OCI-LY7 (cell line): Measurements from ENCODE around the gene TMEM50A. TPM values are rescaled to one million over a fixed set of nuclear protein-coding genes. Genes with fewer than 3 reads are reported as not detected.
"Not testable (repeated sequence)": the region's sequence is repeated elsewhere in the genome, so short reads cannot be mapped to it uniquely, and the experiment has no call there.

ENCODE experiments used
- Bru-seq: library from RNA; stranded (reverse); fragments of 400-500 nt; gene quantifications from one replicate; lab custom pipeline; 2021; lab: Mats Ljungman, UMichigan
- BruChase-seq, 2 experiments: library from RNA; stranded (reverse); fragments of 400-500 nt; gene quantifications; one replicate each; lab custom pipeline; 2021; lab: Mats Ljungman, UMichigan
- BruUV-seq: library from RNA; stranded (reverse); fragments of 400-500 nt; replicated peaks from 2 replicates; lab custom pipeline; 2021; lab: Mats Ljungman, UMichigan
- CTCF ChIA-PET: fragments of 300-600 bp; sonication (Branson Sonifier 250); formaldehyde crosslinking; loops from one replicate; lab custom pipeline; 2022; ENCODE audit warnings: antibody characterized with exemption; ENCODE audit not compliant: unreplicated experiment; lab: Charles Lee
- POLR2A ChIA-PET: fragments of 300-600 bp; sonication (Branson Sonifier 250); formaldehyde crosslinking; loops from one replicate; lab custom pipeline; 2022; ENCODE audit warnings: antibody characterized with exemption; lab: Charles Lee
- DNase-seq: peaks from one replicate; pipeline ENCODE4 v3.0.0-alpha.2; 2015; ENCODE audit warnings: low spot score
- H2AFZ ChIP-seq: fragments of 200-600 bp; sonication (generic), shearing (Covaris generic); 2 replicates; pipeline ENCODE4 v1.6.1; 2014; ENCODE audit warnings: mild to moderate bottlenecking, antibody characterized with exemption, low read length, moderate library complexity
- H3K27ac ChIP-seq: fragments of 200-600 bp; sonication (generic); 2 replicates; pipeline ENCODE4 v1.5.1; 2014; ENCODE audit warnings: mixed run types, low read depth, mild to moderate bottlenecking, moderate library complexity, low read length, inconsistent platforms; ENCODE audit not compliant: poor library complexity, severe bottlenecking
- H3K36me3 ChIP-seq: fragments of 200-600 bp; sonication (generic); 2 replicates; pipeline ENCODE4 v1.6.1; 2014; ENCODE audit warnings: mild to moderate bottlenecking, antibody characterized with exemption, low read length, moderate library complexity, mixed read lengths; ENCODE audit not compliant: insufficient read depth
- H3K4me1 ChIP-seq: fragments of 200-600 bp; sonication (generic); 2 replicates; pipeline ENCODE4 v1.5.1; 2014; ENCODE audit warnings: mild to moderate bottlenecking, low read length; ENCODE audit not compliant: insufficient read depth, poor library complexity, severe bottlenecking
- H3K4me2 ChIP-seq: fragments of 200-600 bp; sonication (generic); 2 replicates; pipeline ENCODE4 v1.6.1; 2014; ENCODE audit warnings: mild to moderate bottlenecking, low read length
- H3K4me3 ChIP-seq: fragments of 200-600 bp; sonication (generic); 2 replicates; pipeline ENCODE4 v1.5.1; 2014; ENCODE audit warnings: mild to moderate bottlenecking, low read depth, low read length; ENCODE audit not compliant: poor library complexity, severe bottlenecking
- H3K79me2 ChIP-seq: fragments of 200-600 bp; sonication (generic); 2 replicates; pipeline ENCODE4 v1.6.1; 2016; ENCODE audit warnings: low read depth, mild to moderate bottlenecking, low read length, moderate library complexity, mixed read lengths; ENCODE audit not compliant: insufficient read depth
- H3K9me2 ChIP-seq: fragments of 200-600 bp; sonication (generic); 2 replicates; pipeline ENCODE4 v1.6.1; 2016; ENCODE audit warnings: mild to moderate bottlenecking, low read length, mixed read lengths; ENCODE audit not compliant: insufficient read depth
- H3K9me3 ChIP-seq: fragments of 200-600 bp; sonication (generic); 2 replicates; pipeline ENCODE4 v1.6.1; 2014; ENCODE audit warnings: mild to moderate bottlenecking, mixed run types, low read length, mixed read lengths
- H4K20me1 ChIP-seq: fragments of 200-600 bp; sonication (generic); 2 replicates; pipeline ENCODE4 v1.6.1; 2014; ENCODE audit warnings: mild to moderate bottlenecking, antibody characterized with exemption, low read length, moderate library complexity, mixed read lengths; ENCODE audit not compliant: insufficient read depth
- EZH2phosphoT487 ChIP-seq: fragments of 200-600 bp; sonication (generic); IDR thresholded peaks from 2 replicates; pipeline ENCODE4 v1.6.1; 2018; ENCODE audit warnings: low read depth, borderline replicate concordance, mild to moderate bottlenecking, mixed run types, antibody characterized with exemption, low read length, moderate library complexity, mixed read lengths
- intact Hi-C: fragments of 100-400 bp; cut with micrococcal nuclease; formaldehyde crosslinking; loops from one replicate; pipeline ENCODE4 v1.10.0; 2022; ENCODE audit not compliant: unreplicated experiment
- long read RNA-seq: library from polyadenylated mRNA; stranded (forward); transcript quantifications from one replicate; pipeline ENCODE4 v2.0.0, GENCODE V29; 2022
- total RNA-seq, 2 experiments: library from RNA; depleted of rRNA in 1 of 2; stranded (reverse); fragments of >200 nt in 1 of 2; shearing (Covaris generic) in 1 of 2; gene quantifications; 2 replicates each; pipeline ENCODE4 v1.2.3, GENCODE V29; 2014 to 2022
- TF ChIP-seq, protein P1 (sequence below): fragments of 200-600 bp; sonication (generic); conservative IDR thresholded peaks from 2 replicates; pipeline ENCODE4 v1.5.1; 2014; ENCODE audit warnings: mild to moderate bottlenecking, antibody characterized with exemption, low read length, moderate library complexity, mixed read lengths

TMEM50A gene
- total RNA-seq (2014; rRNA removed; shearing (Covaris generic)) = 56.2 and 68.4 TPM in 2 replicates
- 62.9 and 70.7 TPM in 2 replicates for total RNA-seq (2022)
- Bru-seq, nascent RNA = percentile 74 among the genes with signal in this experiment
- percentile 73 among the genes with signal in this experiment for BruChase-seq, experiment 1, labeled RNA remaining after a 6-hour chase
- percentile 83 among the genes with signal in this experiment for BruChase-seq, experiment 2, labeled RNA remaining after a 2-hour chase
- long read RNA-seq, transcript TMEM50A-201 (7 exons, 2,683 nt) = major isoform, 76 of 97 reads
- long read RNA-seq, transcript TMEM50A-206 (6 exons, 776 nt) = minor isoform, 11 of 97 reads
- long read RNA-seq, partial matches to known transcripts = 5 of 97 reads
- long read RNA-seq, other reads (novel, unspliced or antisense) = 5 of 97 reads

- DNase-seq = peak; percentile 87
- Histone ChIP-seq H3K79me2 (peaks cover 53% of the 10 kb centered on the region), H2AFZ (peak within 1 kb of the TSS; percentile 77), H3K4me3 (peak within 1 kb of the TSS; percentile 93), H3K36me3 (peaks cover 16% of the 10 kb centered on the region), H3K9me3 (no peaks in the 10 kb centered on the region), H4K20me1 (peaks cover 6% of the 10 kb centered on the region), H3K4me1 (peaks cover 19% of the 10 kb centered on the region), H3K9me2 (no peaks in the 10 kb centered on the region), H3K4me2 (peak within 1 kb of the TSS; percentile 99), H3K27ac (peak within 1 kb of the TSS; percentile 86)
- no TSS peak for BruUV-seq
- TF ChIP-seq EZH2phosphoT487 = no peak
- TF ChIP-seq, protein P1, sequence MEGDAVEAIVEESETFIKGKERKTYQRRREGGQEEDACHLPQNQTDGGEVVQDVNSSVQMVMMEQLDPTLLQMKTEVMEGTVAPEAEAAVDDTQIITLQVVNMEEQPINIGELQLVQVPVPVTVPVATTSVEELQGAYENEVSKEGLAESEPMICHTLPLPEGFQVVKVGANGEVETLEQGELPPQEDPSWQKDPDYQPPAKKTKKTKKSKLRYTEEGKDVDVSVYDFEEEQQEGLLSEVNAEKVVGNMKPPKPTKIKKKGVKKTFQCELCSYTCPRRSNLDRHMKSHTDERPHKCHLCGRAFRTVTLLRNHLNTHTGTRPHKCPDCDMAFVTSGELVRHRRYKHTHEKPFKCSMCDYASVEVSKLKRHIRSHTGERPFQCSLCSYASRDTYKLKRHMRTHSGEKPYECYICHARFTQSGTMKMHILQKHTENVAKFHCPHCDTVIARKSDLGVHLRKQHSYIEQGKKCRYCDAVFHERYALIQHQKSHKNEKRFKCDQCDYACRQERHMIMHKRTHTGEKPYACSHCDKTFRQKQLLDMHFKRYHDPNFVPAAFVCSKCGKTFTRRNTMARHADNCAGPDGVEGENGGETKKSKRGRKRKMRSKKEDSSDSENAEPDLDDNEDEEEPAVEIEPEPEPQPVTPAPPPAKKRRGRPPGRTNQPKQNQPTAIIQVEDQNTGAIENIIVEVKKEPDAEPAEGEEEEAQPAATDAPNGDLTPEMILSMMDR = no peak
- intact Hi-C loops = loop anchor here (5.0 kb wide), 1 partner anchor 91 kb away; the partner anchor contains the start of gene RSRP1
- ChIA-PET CTCF (no interaction called here), POLR2A (no interaction called here)
These were observed at the start of gene TMEM50A for GRCh38 chr1:25338188-25338981. Gene TMEM50A (plus strand): TSS chr1:25338334. CDS start chr1:25340487, 2,153 bp downstream.

DNA sequence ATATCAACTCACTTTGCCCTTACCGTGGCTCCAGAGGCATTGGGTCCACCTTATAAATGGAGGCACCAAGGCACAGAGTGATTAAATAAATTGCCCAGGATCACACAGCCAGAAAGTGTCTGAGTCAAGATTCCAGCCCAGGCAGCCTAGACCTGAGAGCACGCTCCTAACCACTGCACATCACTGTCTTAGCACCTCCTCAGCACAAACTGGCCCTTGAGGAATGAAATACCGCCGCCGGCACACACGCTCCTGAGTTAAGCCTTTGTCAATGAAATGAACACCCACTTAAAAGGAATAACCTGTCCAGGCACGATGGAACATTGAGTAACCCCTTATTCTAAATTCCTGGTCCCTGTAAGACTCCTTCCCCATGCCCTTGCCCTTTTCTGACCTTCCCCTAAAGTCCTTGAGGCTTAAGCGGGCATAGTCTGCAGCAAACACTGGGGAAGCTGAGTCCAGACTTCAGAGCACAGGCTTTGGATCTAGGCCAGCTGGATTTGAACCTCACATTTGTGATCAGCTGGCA lies 49.5 kb upstream of the TMEM50A start:
- H3K4me3 ChIP-seq, BruUV-seq, POLR2A ChIA-PET, H2AFZ ChIP-seq, H4K20me1 ChIP-seq, H3K36me3 ChIP-seq, H3K4me1 ChIP-seq, H3K79me2 ChIP-seq, H3K27ac ChIP-seq, intact Hi-C loops, DNase-seq, H3K4me2 ChIP-seq, CTCF ChIA-PET, H3K9me2 ChIP-seq, H3K9me3 ChIP-seq: not testable (repeated sequence)

DNA sequence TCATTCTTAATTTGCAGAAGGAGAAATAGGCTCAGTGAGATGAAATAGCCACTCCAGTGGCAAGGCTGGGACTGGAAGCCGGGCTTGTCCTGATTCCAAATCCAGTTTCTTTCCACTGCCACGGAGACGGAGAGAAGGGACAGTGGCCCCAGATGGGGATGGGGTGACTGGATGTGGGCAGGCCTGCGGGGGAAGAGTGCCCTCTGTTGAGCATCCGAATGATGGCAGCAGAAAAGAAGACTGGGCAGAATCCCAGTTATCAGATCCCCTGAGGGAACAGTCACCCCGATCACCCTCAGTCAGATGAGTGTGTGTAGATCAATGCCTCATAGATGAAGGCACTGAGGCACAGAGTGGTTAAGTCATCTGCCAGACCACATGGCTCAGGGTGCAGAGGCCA lies 48.1 kb upstream of the TMEM50A start:
- TF ChIP-seq, protein P1 = 0 out of 2 replicates have a peak, but pooled peaks have one; percentile 22
- H2AFZ ChIP-seq, H3K9me2 ChIP-seq, intact Hi-C loops, BruUV-seq, CTCF ChIA-PET, H4K20me1 ChIP-seq, H3K9me3 ChIP-seq, H3K27ac ChIP-seq, H3K79me2 ChIP-seq, H3K4me1 ChIP-seq, H3K4me3 ChIP-seq, H3K4me2 ChIP-seq, POLR2A ChIA-PET, DNase-seq, H3K36me3 ChIP-seq: not testable (repeated sequence)

GRCh38 chr1:25293426-25293825 lies 44.7 kb upstream of the TMEM50A start:
- DNase-seq, H2AFZ ChIP-seq, intact Hi-C loops, H3K4me2 ChIP-seq, BruUV-seq, H3K27ac ChIP-seq, H3K4me3 ChIP-seq, H3K36me3 ChIP-seq, H3K4me1 ChIP-seq, H3K9me2 ChIP-seq, H3K9me3 ChIP-seq, CTCF ChIA-PET, POLR2A ChIA-PET, H4K20me1 ChIP-seq, H3K79me2 ChIP-seq: not testable (repeated sequence)
